GM12878 (cell line): ENCODE data around the gene MRPL55. TPM values are rescaled to one million over a fixed set of nuclear protein-coding genes. Genes with fewer than 3 reads are reported as not detected.
A peak's percentile ranks its signal among the peaks of the same experiment; 100 is the strongest.

Experiments
- ASH2L ChIP-seq: fragments of 300-600, 200-600 bp; sonication (generic); IDR thresholded peaks from 2 replicates; pipeline ENCODE4 v1.6.1; 2017; ENCODE audit warnings: low read depth, mild to moderate bottlenecking, borderline replicate concordance
- BCL11A ChIP-seq: IDR thresholded peaks from 2 replicates; pipeline ENCODE4 v1.6.1; 2011; ENCODE audit warnings: low read depth, low read length
- BMI1 ChIP-seq: fragments of 450-650 bp; IDR thresholded peaks from 2 replicates; pipeline ENCODE4 v1.6.1; 2016; ENCODE audit warnings: mild to moderate bottlenecking, moderate library complexity, borderline replicate concordance
- BRCA1 ChIP-seq: IDR thresholded peaks from 2 replicates; pipeline ENCODE4 v1.6.1; 2011; ENCODE audit warnings: low read depth, low read length, improper control_type of control experiment
- CBX5 ChIP-seq: sonication (generic); IDR thresholded peaks from 2 replicates; pipeline ENCODE4 v1.6.1; 2016; ENCODE audit warnings: low read depth, moderate library complexity, mild to moderate bottlenecking, inconsistent platforms
- DPF2 ChIP-seq: fragments of 450-650 bp; IDR thresholded peaks from 2 replicates; pipeline ENCODE4 v1.6.1; 2017; ENCODE audit warnings: mild to moderate bottlenecking
- FOS ChIP-seq: IDR thresholded peaks from 3 replicates; pipeline ENCODE4 v1.6.1; 2011; ENCODE audit warnings: borderline replicate concordance; ENCODE audit not compliant: insufficient read length; ENCODE audit errors: extremely low read depth
- HDAC2 ChIP-seq: fragments of 200-600 bp; sonication (generic); IDR thresholded peaks from 2 replicates; pipeline ENCODE4 v1.6.1; 2017
- IKZF1 ChIP-seq: fragments of 450-650 bp; conservative IDR thresholded peaks from 2 replicates; pipeline ENCODE4 v1.6.1; 2017; ENCODE audit warnings: antibody characterized with exemption, mild to moderate bottlenecking
- NR2F1 ChIP-seq: fragments of 450-650 bp; conservative IDR thresholded peaks from 2 replicates; pipeline ENCODE4 v1.6.1; 2017; ENCODE audit warnings: mild to moderate bottlenecking
- PML ChIP-seq: IDR thresholded peaks from 2 replicates; pipeline ENCODE4 v1.6.1; 2012; ENCODE audit warnings: low read length, inconsistent platforms
- POLR2AphosphoS2 ChIP-seq: IDR thresholded peaks from 2 replicates; pipeline ENCODE4 v1.6.1; 2011; ENCODE audit warnings: low read depth, mild to moderate bottlenecking, low read length, improper control_type of control experiment, moderate library complexity
- RAD51 ChIP-seq: fragments of 450-650 bp; IDR thresholded peaks from 2 replicates; pipeline ENCODE4 v1.6.1; 2016; ENCODE audit warnings: moderate library complexity, mild to moderate bottlenecking, inconsistent platforms
- RB1 ChIP-seq: fragments of 450-650 bp; formaldehyde crosslinking; IDR thresholded peaks from 2 replicates; pipeline ENCODE4 v1.6.1; 2017; ENCODE audit warnings: mild to moderate bottlenecking, borderline replicate concordance
- SIN3A ChIP-seq: IDR thresholded peaks from 2 replicates; pipeline ENCODE4 v1.6.1; 2012; ENCODE audit warnings: low read depth, low read length, improper control_type of control experiment
- SIX5 ChIP-seq: IDR thresholded peaks from 2 replicates; pipeline ENCODE4 v1.6.1; 2011; ENCODE audit warnings: mild to moderate bottlenecking, low read depth, low read length, moderate library complexity; ENCODE audit not compliant: severe bottlenecking
- SMAD1 ChIP-seq: fragments of 450-650 bp; IDR thresholded peaks from 2 replicates; pipeline ENCODE4 v1.6.1; 2018; ENCODE audit warnings: mild to moderate bottlenecking, low read depth; ENCODE audit not compliant: partially characterized antibody
- SREBF2 ChIP-seq: IDR thresholded peaks from 2 replicates; pipeline ENCODE4 v1.6.1; 2012; ENCODE audit warnings: mild to moderate bottlenecking, low read length
- ZNF384 ChIP-seq: IDR thresholded peaks from 2 replicates; pipeline ENCODE4 v1.6.1; 2012; ENCODE audit warnings: low read depth, mild to moderate bottlenecking, low read length, improper control_type of control experiment, borderline replicate concordance
- ZSCAN29 ChIP-seq: fragments of 450-650 bp; IDR thresholded peaks from 2 replicates; pipeline ENCODE4 v1.6.1; 2017; ENCODE audit warnings: mild to moderate bottlenecking, moderate library complexity
- ZZZ3 ChIP-seq: IDR thresholded peaks from 2 replicates; pipeline ENCODE4 v1.6.1; 2011; ENCODE audit warnings: low read depth; ENCODE audit not compliant: control insufficient read depth, insufficient read length
- polyA plus RNA-seq, 11 experiments: library from polyadenylated mRNA; depleted of rRNA in 4 of 11; unstranded in 6 of 11; stranded (reverse) in 5 of 11; fragments of >200 nt; fragmentation: Nextera tagmentation in 4 of 11; fragmentation: Illumina TruSeq in 1 of 11; extraction: Ambion mirVana in 4 of 11; extraction: Trizol in 1 of 11; gene quantifications; 1 replicate in 1 of 11; 2 replicates in 10 of 11; pipeline versions ENCODE4 v1.2.1 to v1.2.3, GENCODE V29; 2011 to 2016; ENCODE audit warnings: inconsistent platforms in 2 of 11, missing spikeins in 2 of 11, low read depth in 1 of 11
- total RNA-seq, 4 experiments: library from RNA; depleted of rRNA in 3 of 4; stranded (reverse); fragments of >200 nt in 3 of 4; fragmentation: Illumina TruSeq in 1 of 4; extraction: Trizol in 1 of 4; gene quantifications; 2 replicates each; pipeline versions ENCODE4 v1.2.1 to v1.2.3, GENCODE V29; 2013 to 2021
- TF ChIP-seq, protein P1 (sequence below): fragments of 450-650 bp; IDR thresholded peaks from 2 replicates; pipeline ENCODE4 v1.6.1; 2016; ENCODE audit warnings: mild to moderate bottlenecking, moderate library complexity, borderline replicate concordance
- TF ChIP-seq, protein P2 (sequence below): fragments of 450-650 bp; IDR thresholded peaks from 2 replicates; pipeline ENCODE4 v1.6.1; 2018; ENCODE audit warnings: mild to moderate bottlenecking, low read depth, moderate library complexity; ENCODE audit not compliant: partially characterized antibody
- TF ChIP-seq, protein P3 (sequence below): fragments of 450-650 bp; IDR thresholded peaks from 2 replicates; pipeline ENCODE4 v1.6.1; 2017; ENCODE audit warnings: low read depth, mild to moderate bottlenecking, moderate library complexity

The MRPL55 gene
- total and polyA plus RNA-seq, 10 of the 15 experiments (the other 5 are each of a cell fraction or from before 2014, with no cell fraction given), result 15.1 to 143 (median 55.8) TPM

DNA sequence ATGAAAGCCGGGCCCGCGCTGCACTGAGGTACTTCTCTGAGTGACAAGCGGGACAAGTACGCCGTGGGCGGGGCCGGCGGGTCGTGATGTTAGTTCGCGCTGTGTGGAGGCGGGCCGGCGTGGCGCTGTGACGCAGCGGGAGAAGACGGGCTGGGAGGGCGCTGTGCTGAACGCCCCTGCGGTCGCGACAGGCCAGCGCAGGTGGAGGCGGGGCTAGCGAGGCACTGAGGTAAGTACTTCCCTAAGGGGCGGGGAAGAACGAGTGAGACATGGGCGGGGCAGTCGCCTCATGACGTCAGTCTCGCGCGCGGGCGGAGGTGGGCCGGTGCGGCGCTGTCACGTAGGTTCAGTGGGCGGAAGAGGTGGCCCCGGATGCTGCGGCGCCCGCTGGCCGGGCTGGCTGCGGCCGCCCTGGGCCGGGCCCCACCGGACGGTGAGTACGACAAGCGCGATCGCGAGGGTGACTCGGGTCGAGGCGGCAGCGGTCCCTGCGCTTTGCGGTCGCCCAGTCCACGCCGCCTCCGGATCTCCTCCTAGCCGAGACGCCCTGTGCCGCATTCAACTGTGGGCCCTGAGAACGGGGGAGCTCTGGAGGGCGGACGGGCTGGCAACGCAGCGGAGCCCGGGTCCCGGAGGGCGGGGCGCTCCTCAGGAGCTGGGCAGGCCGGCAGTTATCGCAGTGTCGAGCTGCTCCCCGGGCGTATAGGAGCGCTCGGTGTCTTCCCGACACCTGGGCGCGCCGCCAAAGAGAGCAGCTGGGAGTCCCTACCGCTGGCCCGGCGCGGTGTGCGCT, 31.0 kb upstream of the MRPL55 start, which contains the start of gene GUK1 (continued):
- TF ChIP-seq BCL11A (no peak), SIX5 (no peak), ZZZ3 (no peak), ZNF384 (no peak), ASH2L (no peak), SREBF2 (no peak), RAD51 (no peak), BMI1 (no peak), RB1 (peak; percentile 55; the same call in 1 of the 2 replicates), CBX5 (no peak), DPF2 (peak; percentile 79; the same call in 1 of the 2 replicates), ZSCAN29 (no peak), NR2F1 (peak; percentile 58; the same call in 1 of the 2 replicates), SIN3A (peak; percentile 56), IKZF1 (peak; percentile 55), POLR2AphosphoS2 (no peak), HDAC2 (no peak), SMAD1 (no peak), BRCA1 (no peak), FOS (no peak), PML (no peak; the same call in 1 of the 2 replicates)
- TF ChIP-seq, protein P1, sequence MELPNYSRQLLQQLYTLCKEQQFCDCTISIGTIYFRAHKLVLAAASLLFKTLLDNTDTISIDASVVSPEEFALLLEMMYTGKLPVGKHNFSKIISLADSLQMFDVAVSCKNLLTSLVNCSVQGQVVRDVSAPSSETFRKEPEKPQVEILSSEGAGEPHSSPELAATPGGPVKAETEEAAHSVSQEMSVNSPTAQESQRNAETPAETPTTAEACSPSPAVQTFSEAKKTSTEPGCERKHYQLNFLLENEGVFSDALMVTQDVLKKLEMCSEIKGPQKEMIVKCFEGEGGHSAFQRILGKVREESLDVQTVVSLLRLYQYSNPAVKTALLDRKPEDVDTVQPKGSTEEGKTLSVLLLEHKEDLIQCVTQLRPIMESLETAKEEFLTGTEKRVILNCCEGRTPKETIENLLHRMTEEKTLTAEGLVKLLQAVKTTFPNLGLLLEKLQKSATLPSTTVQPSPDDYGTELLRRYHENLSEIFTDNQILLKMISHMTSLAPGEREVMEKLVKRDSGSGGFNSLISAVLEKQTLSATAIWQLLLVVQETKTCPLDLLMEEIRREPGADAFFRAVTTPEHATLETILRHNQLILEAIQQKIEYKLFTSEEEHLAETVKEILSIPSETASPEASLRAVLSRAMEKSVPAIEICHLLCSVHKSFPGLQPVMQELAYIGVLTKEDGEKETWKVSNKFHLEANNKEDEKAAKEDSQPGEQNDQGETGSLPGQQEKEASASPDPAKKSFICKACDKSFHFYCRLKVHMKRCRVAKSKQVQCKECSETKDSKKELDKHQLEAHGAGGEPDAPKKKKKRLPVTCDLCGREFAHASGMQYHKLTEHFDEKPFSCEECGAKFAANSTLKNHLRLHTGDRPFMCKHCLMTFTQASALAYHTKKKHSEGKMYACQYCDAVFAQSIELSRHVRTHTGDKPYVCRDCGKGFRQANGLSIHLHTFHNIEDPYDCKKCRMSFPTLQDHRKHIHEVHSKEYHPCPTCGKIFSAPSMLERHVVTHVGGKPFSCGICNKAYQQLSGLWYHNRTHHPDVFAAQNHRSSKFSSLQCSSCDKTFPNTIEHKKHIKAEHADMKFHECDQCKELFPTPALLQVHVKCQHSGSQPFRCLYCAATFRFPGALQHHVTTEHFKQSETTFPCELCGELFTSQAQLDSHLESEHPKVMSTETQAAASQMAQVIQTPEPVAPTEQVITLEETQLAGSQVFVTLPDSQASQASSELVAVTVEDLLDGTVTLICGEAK, result no peak
- TF ChIP-seq, protein P2, sequence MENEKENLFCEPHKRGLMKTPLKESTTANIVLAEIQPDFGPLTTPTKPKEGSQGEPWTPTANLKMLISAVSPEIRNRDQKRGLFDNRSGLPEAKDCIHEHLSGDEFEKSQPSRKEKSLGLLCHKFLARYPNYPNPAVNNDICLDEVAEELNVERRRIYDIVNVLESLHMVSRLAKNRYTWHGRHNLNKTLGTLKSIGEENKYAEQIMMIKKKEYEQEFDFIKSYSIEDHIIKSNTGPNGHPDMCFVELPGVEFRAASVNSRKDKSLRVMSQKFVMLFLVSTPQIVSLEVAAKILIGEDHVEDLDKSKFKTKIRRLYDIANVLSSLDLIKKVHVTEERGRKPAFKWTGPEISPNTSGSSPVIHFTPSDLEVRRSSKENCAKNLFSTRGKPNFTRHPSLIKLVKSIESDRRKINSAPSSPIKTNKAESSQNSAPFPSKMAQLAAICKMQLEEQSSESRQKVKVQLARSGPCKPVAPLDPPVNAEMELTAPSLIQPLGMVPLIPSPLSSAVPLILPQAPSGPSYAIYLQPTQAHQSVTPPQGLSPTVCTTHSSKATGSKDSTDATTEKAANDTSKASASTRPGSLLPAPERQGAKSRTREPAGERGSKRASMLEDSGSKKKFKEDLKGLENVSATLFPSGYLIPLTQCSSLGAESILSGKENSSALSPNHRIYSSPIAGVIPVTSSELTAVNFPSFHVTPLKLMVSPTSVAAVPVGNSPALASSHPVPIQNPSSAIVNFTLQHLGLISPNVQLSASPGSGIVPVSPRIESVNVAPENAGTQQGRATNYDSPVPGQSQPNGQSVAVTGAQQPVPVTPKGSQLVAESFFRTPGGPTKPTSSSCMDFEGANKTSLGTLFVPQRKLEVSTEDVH, result no peak
- TF ChIP-seq, protein P3, sequence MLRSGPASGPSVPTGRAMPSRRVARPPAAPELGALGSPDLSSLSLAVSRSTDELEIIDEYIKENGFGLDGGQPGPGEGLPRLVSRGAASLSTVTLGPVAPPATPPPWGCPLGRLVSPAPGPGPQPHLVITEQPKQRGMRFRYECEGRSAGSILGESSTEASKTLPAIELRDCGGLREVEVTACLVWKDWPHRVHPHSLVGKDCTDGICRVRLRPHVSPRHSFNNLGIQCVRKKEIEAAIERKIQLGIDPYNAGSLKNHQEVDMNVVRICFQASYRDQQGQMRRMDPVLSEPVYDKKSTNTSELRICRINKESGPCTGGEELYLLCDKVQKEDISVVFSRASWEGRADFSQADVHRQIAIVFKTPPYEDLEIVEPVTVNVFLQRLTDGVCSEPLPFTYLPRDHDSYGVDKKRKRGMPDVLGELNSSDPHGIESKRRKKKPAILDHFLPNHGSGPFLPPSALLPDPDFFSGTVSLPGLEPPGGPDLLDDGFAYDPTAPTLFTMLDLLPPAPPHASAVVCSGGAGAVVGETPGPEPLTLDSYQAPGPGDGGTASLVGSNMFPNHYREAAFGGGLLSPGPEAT, result no peak
